Globus pallidus (tissue), 1 donor: ENCODE data around the gene FAM81A.

ENCODE experiments used
- DNase-seq: peaks from one replicate; pipeline ENCODE4 v3.0.0-alpha.2; 2015; ENCODE audit warnings: low spot score

The FAM81A gene

GRCh38 chr15:59541750-59542149, 103.8 kb downstream of the FAM81A start:
- DNase-seq: no peak

GRCh38 chr15:59543721-59544547, 105.9 kb downstream of the FAM81A start:
- DNase-seq: no peak

GRCh38 chr15:59545573-59545972, 107.6 kb downstream of the FAM81A start:
- DNase-seq: no peak

- DNase-seq: no peak
Measured at GRCh38 chr15:59548501-59549226, 110.7 kb downstream of the FAM81A start.

- no peak for DNase-seq
Measured at GRCh38 chr15:59549301-59550185, 111.6 kb downstream of the FAM81A start.

GRCh38 chr15:59550530-59550929, 112.5 kb downstream of the FAM81A start:
- no peak for DNase-seq

- no peak for DNase-seq
Measured at GRCh38 chr15:59550956-59551355, 113.0 kb downstream of the FAM81A start.

GRCh38 chr15:59553879-59554735, 116.1 kb downstream of the FAM81A start:
- no peak for DNase-seq

- DNase-seq: no peak
Measured at GRCh38 chr15:59555696-59556095, 117.7 kb downstream of the FAM81A start.

GRCh38 chr15:59556380-59556779, 118.4 kb downstream of the FAM81A start:
- DNase-seq: no peak

- DNase-seq: no peak
Measured at GRCh38 chr15:59557581-59557980, 119.6 kb downstream of the FAM81A start.

GRCh38 chr15:59558851-59559250, 120.9 kb downstream of the FAM81A start:
- DNase-seq: no peak

GRCh38 chr15:59561547-59561946, 123.6 kb downstream of the FAM81A start:
- DNase-seq: no peak

GRCh38 chr15:59562448-59563186, 124.6 kb downstream of the FAM81A start:
- no peak for DNase-seq

GRCh38 chr15:59565299-59565698, 127.3 kb downstream of the FAM81A start:
- DNase-seq: no peak

- no peak for DNase-seq
Measured at GRCh38 chr15:59567324-59567723, 129.3 kb downstream of the FAM81A start.

GRCh38 chr15:59569477-59569876, 131.5 kb downstream of the FAM81A start:
- DNase-seq: no peak

GRCh38 chr15:59570315-59570714, 132.3 kb downstream of the FAM81A start:
- DNase-seq: no peak

- no peak for DNase-seq
Measured at GRCh38 chr15:59571606-59572005, 133.6 kb downstream of the FAM81A start.
